IMR-90 (cell line): ENCODE measurements around the gene CASZ1. TPM values are rescaled to one million over a fixed set of nuclear protein-coding genes. Genes with fewer than 3 reads are reported as not detected.

ENCODE experiments used
- ATAC-seq: fragments of 200-7000 bp; cut with Tn5 transposase; 2 replicates; pipeline ENCODE4 v1.9.1; 2020; ENCODE audit warnings: low read depth, mild to moderate bottlenecking, moderate library complexity
- BruUV-seq: library from RNA; stranded (reverse); fragments of 400-500 nt; replicated peaks from 2 replicates; lab custom pipeline; 2021; lab: Mats Ljungman, UMichigan
- CTCF ChIA-PET: fragments of 300-600 bp; formaldehyde crosslinking; extraction: SDS; loops from one replicate; lab custom pipeline; 2021; ENCODE audit warnings: antibody characterized with exemption; lab: Yijun Ruan, JAX
- POLR2A ChIA-PET: fragments of 300-600 bp; sonication (Branson Sonifier 250); formaldehyde crosslinking; loops from one replicate; lab custom pipeline; 2022; ENCODE audit warnings: antibody characterized with exemption; ENCODE audit not compliant: unreplicated experiment; lab: Charles Lee
- DNase-seq: peaks from one replicate; pipeline ENCODE4 v3.0.0; 2013
- H2AFZ ChIP-seq: replicated peaks from 2 replicates; pipeline ENCODE3; 2013; ENCODE audit warnings: low read length, mild to moderate bottlenecking; ENCODE audit not compliant: poor library complexity
- H2AK5ac ChIP-seq: 2 replicates; pipeline ENCODE4 v1.6.1; 2013; ENCODE audit warnings: low read depth, low read length, inconsistent platforms
- H2AK9ac ChIP-seq: replicated peaks from 2 replicates; pipeline ENCODE3; 2013; ENCODE audit warnings: mild to moderate bottlenecking, low read depth, low read length, moderate library complexity; ENCODE audit not compliant: poor library complexity
- H2BK120ac ChIP-seq: 2 replicates; pipeline ENCODE4 v1.6.1; 2013; ENCODE audit warnings: low read depth, low read length, inconsistent platforms
- H2BK15ac ChIP-seq: 3 replicates; pipeline ENCODE4 v1.6.1; 2013; ENCODE audit warnings: low read depth, low read length, inconsistent platforms
- H2BK20ac ChIP-seq: 2 replicates; pipeline ENCODE4 v1.6.1; 2013; ENCODE audit warnings: low read depth, mild to moderate bottlenecking, inconsistent platforms, low read length, moderate library complexity
- H2BK5ac ChIP-seq: 2 replicates; pipeline ENCODE4 v1.6.1; 2013; ENCODE audit warnings: mild to moderate bottlenecking, low read depth, low read length, inconsistent platforms; ENCODE audit not compliant: poor library complexity, severe bottlenecking
- H3K14ac ChIP-seq: replicated peaks from 2 replicates; pipeline ENCODE4 v1.6.1; 2013; ENCODE audit warnings: low read depth, low read length, inconsistent platforms
- H3K18ac ChIP-seq: 2 replicates; pipeline ENCODE4 v1.6.1; 2013; ENCODE audit warnings: low read depth, low read length, control low read depth
- H3K23ac ChIP-seq: 2 replicates; pipeline ENCODE4 v1.6.1; 2013; ENCODE audit warnings: low read depth, low read length, inconsistent platforms
- H3K27ac ChIP-seq: 2 replicates; pipeline ENCODE4 v1.5.1; 2013; ENCODE audit warnings: mild to moderate bottlenecking, control low read depth, low read length; ENCODE audit not compliant: insufficient read depth
- H3K27me3 ChIP-seq: 2 replicates; pipeline ENCODE4 v1.6.1; 2013; ENCODE audit warnings: low read length; ENCODE audit not compliant: control insufficient read depth, insufficient read depth
- H3K36me3 ChIP-seq: 2 replicates; pipeline ENCODE4 v1.6.1; 2013; ENCODE audit warnings: low read length, mixed read lengths; ENCODE audit not compliant: control insufficient read depth, insufficient read depth
- H3K4ac ChIP-seq: 2 replicates; pipeline ENCODE4 v1.6.1; 2013; ENCODE audit warnings: low read depth, low read length, inconsistent platforms
- H3K4me1 ChIP-seq: 2 replicates; pipeline ENCODE4 v1.6.1; 2013; ENCODE audit warnings: low read length, mixed read lengths; ENCODE audit not compliant: control insufficient read depth, insufficient read depth
- H3K4me2 ChIP-seq: 2 replicates; pipeline ENCODE4 v1.6.1; 2013; ENCODE audit warnings: low read depth, mild to moderate bottlenecking, control low read depth, low read length, moderate library complexity
- H3K4me3 ChIP-seq: 2 replicates; pipeline ENCODE4 v1.5.1; 2013; ENCODE audit warnings: low read depth, mild to moderate bottlenecking, control low read depth, low read length, moderate library complexity; ENCODE audit not compliant: insufficient read depth
- H3K56ac ChIP-seq: 2 replicates; pipeline ENCODE4 v1.6.1; 2013; ENCODE audit warnings: low read length, inconsistent platforms; ENCODE audit not compliant: insufficient read depth; ENCODE audit errors: extremely low read depth
- H3K79me1 ChIP-seq, 2 experiments: 2 replicates each; pipeline ENCODE4 v1.6.1; 2013; ENCODE audit warnings: low read length in 2 of 2, inconsistent platforms in 1 of 2, low read depth in 1 of 2
- H3K9ac ChIP-seq: 2 replicates; pipeline ENCODE4 v1.6.1; 2013; ENCODE audit warnings: low read depth, low read length, control low read depth
- H3K9me1 ChIP-seq: 2 replicates; pipeline ENCODE4 v1.6.1; 2013; ENCODE audit warnings: low read length, inconsistent platforms; ENCODE audit not compliant: insufficient read depth
- H3K9me3 ChIP-seq: 2 replicates; pipeline ENCODE4 v1.6.1; 2013; ENCODE audit warnings: low read length; ENCODE audit not compliant: control insufficient read depth, insufficient read depth
- H4K20me1 ChIP-seq: 2 replicates; pipeline ENCODE4 v1.6.1; 2013; ENCODE audit warnings: low read length, inconsistent platforms; ENCODE audit not compliant: insufficient read depth
- H4K5ac ChIP-seq: 2 replicates; pipeline ENCODE4 v1.6.1; 2013; ENCODE audit warnings: mild to moderate bottlenecking, low read depth, low read length, control low read depth
- H4K8ac ChIP-seq, 2 experiments: 2 replicates each; pipeline ENCODE4 v1.6.1; 2013; ENCODE audit warnings: low read depth in 2 of 2, low read length in 2 of 2, control low read depth in 1 of 2, inconsistent platforms in 1 of 2
- H4K91ac ChIP-seq: 2 replicates; pipeline ENCODE4 v1.6.1; 2013; ENCODE audit warnings: low read depth, low read length, inconsistent platforms; ENCODE audit not compliant: insufficient read depth
- CEBPB ChIP-seq: IDR thresholded peaks from 2 replicates; pipeline ENCODE4 v1.6.1; 2012; ENCODE audit warnings: low read depth, low read length, improper control_type of control experiment
- CHD1 ChIP-seq: IDR thresholded peaks from 2 replicates; pipeline ENCODE4 v1.6.1; 2012; ENCODE audit warnings: low read depth, low read length, improper control_type of control experiment
- CTCF ChIP-seq: conservative IDR thresholded peaks from 2 replicates; pipeline ENCODE4 v1.5.1; 2012; ENCODE audit warnings: mild to moderate bottlenecking, low read depth, low read length, improper control_type of control experiment
- MAZ ChIP-seq: IDR thresholded peaks from 2 replicates; pipeline ENCODE4 v1.6.1; 2012; ENCODE audit warnings: low read depth, mild to moderate bottlenecking, low read length, improper control_type of control experiment, moderate library complexity, borderline replicate concordance
- NFE2L2 ChIP-seq: fragments of 150-350 bp; IDR thresholded peaks from 2 replicates; pipeline ENCODE4 v1.6.1; 2016; ENCODE audit warnings: low read depth, mild to moderate bottlenecking, low read length
- POLR2A ChIP-seq: IDR thresholded peaks from 2 replicates; pipeline ENCODE4 v1.6.1; 2012; ENCODE audit warnings: mild to moderate bottlenecking, low read depth, low read length
- RCOR1 ChIP-seq: IDR thresholded peaks from 2 replicates; pipeline ENCODE4 v1.6.1; 2012; ENCODE audit warnings: mild to moderate bottlenecking, low read length, improper control_type of control experiment; ENCODE audit not compliant: insufficient replicate concordance
- RFX5 ChIP-seq: IDR thresholded peaks from 2 replicates; pipeline ENCODE4 v1.8.0; 2012; ENCODE audit warnings: low read depth, mild to moderate bottlenecking, low read length, moderate library complexity
- SMC3 ChIP-seq: fragments of 150-350 bp; IDR thresholded peaks from 2 replicates; pipeline ENCODE4 v1.6.1; 2016; ENCODE audit warnings: low read depth, mild to moderate bottlenecking, antibody characterized with exemption, low read length, moderate library complexity
- WGBS, 2 experiments: methylation state at CpG; one replicate each; pipeline versions ENCODE4 v1.1.5 to v1.1.7; 2013; ENCODE audit warnings: missing lambda C conversion rate in 2 of 2; ENCODE audit not compliant: insufficient read length in 1 of 2; ENCODE audit errors: extremely low coverage in 2 of 2; 5-methylcytosine and 5-hydroxymethylcytosine counted together
- dilution Hi-C: fragments of 300-500 bp; cut with HindIII; formaldehyde crosslinking; loops from one replicate; pipeline ENCODE4 v1.14.3; 2018; ENCODE audit warnings: low sequenced_read_pairs; ENCODE audit not compliant: unreplicated experiment
- in situ Hi-C: fragments of 300-500 bp; cut with MboI; formaldehyde crosslinking; loops from 3 replicates; pipeline ENCODE4 v1.14.3; 2019; ENCODE audit warnings: low sequenced_read_pairs, inconsistent platforms, mixed read lengths
- intact Hi-C: fragments of 100-400 bp; cut with micrococcal nuclease; formaldehyde crosslinking; loops from 2 replicates; pipeline ENCODE4 v1.10.0; 2022
- polyA plus RNA-seq, 3 experiments: library from polyadenylated mRNA; depleted of rRNA; stranded (reverse); fragments of >200 nt; gene quantifications; 2 replicates each; pipeline ENCODE4 v1.2.3, GENCODE V29; 2012; ENCODE audit warnings: low replicate concordance in 1 of 3
- total RNA-seq: library from RNA; depleted of rRNA; stranded (reverse); fragments of >200 nt; gene quantifications from 2 replicates; pipeline ENCODE4 v1.2.3, GENCODE V29; 2012
- TF ChIP-seq, protein P1 (sequence below): fragments of 150-350 bp; IDR thresholded peaks from 2 replicates; pipeline ENCODE4 v1.6.1; 2016; ENCODE audit warnings: low read depth, mild to moderate bottlenecking, low read length, moderate library complexity, borderline replicate concordance

CASZ1 gene
- total and polyA plus RNA-seq, 2 of the 4 experiments (the other 2 are of a cell fraction), result 0.18 to 0.24 TPM

- ChIA-PET POLR2A (no interaction called here), CTCF (no interaction called here)
- Histone ChIP-seq H4K8ac (no peak overlapping the region), H3K4me2 (no peak overlapping the region), H3K4ac (no peak overlapping the region), H4K5ac (no peak overlapping the region), H3K4me1 (no peaks in the 10 kb centered on the region), H2AK9ac (no peak overlapping the region), H3K9me3 (no peaks in the 10 kb centered on the region), H2AK5ac (no peak overlapping the region), H3K27ac (no peak overlapping the region), H4K20me1 (no peaks in the 10 kb centered on the region), H3K23ac (no peak overlapping the region), H2BK120ac (no peak overlapping the region), H3K56ac (no peak overlapping the region), H3K14ac (no peak overlapping the region), H3K9me1 (no peaks in the 10 kb centered on the region), H3K18ac (no peak overlapping the region), H3K9ac (no peak overlapping the region), H4K91ac (no peak overlapping the region), H2BK20ac (no peak overlapping the region), H3K27me3 (peaks cover 46% of the 10 kb centered on the region), H2AFZ (no peak overlapping the region), H2BK5ac (no peak overlapping the region), H3K36me3 (no peaks in the 10 kb centered on the region), H3K79me1 (no peaks in the 10 kb centered on the region), H3K4me3 (no peak overlapping the region), H2BK15ac (no peak overlapping the region)
- intact Hi-C loops (no loop called here), in situ Hi-C loops (no loop called here), dilution Hi-C loops (no loop called here)
- WGBS, 2 experiments, result 57% methylated on average over 5 of the region's 9 CpGs; no CpG with 5 or more reads in 1 of the 2 experiments
- TF ChIP-seq, protein P1, sequence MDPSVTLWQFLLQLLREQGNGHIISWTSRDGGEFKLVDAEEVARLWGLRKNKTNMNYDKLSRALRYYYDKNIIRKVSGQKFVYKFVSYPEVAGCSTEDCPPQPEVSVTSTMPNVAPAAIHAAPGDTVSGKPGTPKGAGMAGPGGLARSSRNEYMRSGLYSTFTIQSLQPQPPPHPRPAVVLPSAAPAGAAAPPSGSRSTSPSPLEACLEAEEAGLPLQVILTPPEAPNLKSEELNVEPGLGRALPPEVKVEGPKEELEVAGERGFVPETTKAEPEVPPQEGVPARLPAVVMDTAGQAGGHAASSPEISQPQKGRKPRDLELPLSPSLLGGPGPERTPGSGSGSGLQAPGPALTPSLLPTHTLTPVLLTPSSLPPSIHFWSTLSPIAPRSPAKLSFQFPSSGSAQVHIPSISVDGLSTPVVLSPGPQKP, result no peak
- TF ChIP-seq RFX5 (no peak), MAZ (no peak), SMC3 (no peak), CEBPB (no peak), NFE2L2 (no peak), RCOR1 (no peak), CHD1 (no peak), CTCF (no peak), POLR2A (no peak)
- DNase-seq (no peak), ATAC-seq (no peak)
- no TSS peak for BruUV-seq
Observed at GRCh38 chr1:10767282-10767681, 29.2 kb downstream of the CASZ1 start.
